IPS DF 6.9 (cell line): ENCODE results near the gene USP36.
"Not testable (repeated sequence)": the region's sequence is repeated elsewhere in the genome, so short reads cannot be mapped to it uniquely, and the experiment has no call there.

ENCODE experiments used
- DNase-seq: peaks from one replicate; pipeline ENCODE4 v3.0.0-alpha.2; 2013; ENCODE audit warnings: low read depth, low spot score
- H3K27ac ChIP-seq: one replicate; pipeline ENCODE4 v1.5.1; 2013; ENCODE audit warnings: low read length, control low read depth
- H3K27me3 ChIP-seq: 2 replicates; pipeline ENCODE4 v1.6.1; 2013; ENCODE audit warnings: mild to moderate bottlenecking, low read length; ENCODE audit not compliant: control insufficient read depth, insufficient read depth
- H3K36me3 ChIP-seq: 2 replicates; pipeline ENCODE4 v1.6.1; 2013; ENCODE audit warnings: low read length; ENCODE audit not compliant: control insufficient read depth, insufficient read depth
- H3K4me1 ChIP-seq: 2 replicates; pipeline ENCODE4 v1.6.1; 2013; ENCODE audit warnings: low read length; ENCODE audit not compliant: control insufficient read depth, insufficient read depth
- H3K4me3 ChIP-seq: 2 replicates; pipeline ENCODE4 v1.5.1; 2013; ENCODE audit warnings: mild to moderate bottlenecking, low read length
- H3K9me3 ChIP-seq: 2 replicates; pipeline ENCODE4 v1.6.1; 2013; ENCODE audit warnings: low read length, inconsistent platforms; ENCODE audit not compliant: control insufficient read depth, insufficient read depth
- WGBS: extraction: QIAGEN DNeasy Blood & Tissue Kit; methylation state at CpG from one replicate; pipeline ENCODE4 v1.1.7; 2013; ENCODE audit warnings: mixed read lengths, missing lambda C conversion rate; ENCODE audit not compliant: insufficient read length, insufficient coverage; 5-methylcytosine and 5-hydroxymethylcytosine counted together

Gene USP36

DNA sequence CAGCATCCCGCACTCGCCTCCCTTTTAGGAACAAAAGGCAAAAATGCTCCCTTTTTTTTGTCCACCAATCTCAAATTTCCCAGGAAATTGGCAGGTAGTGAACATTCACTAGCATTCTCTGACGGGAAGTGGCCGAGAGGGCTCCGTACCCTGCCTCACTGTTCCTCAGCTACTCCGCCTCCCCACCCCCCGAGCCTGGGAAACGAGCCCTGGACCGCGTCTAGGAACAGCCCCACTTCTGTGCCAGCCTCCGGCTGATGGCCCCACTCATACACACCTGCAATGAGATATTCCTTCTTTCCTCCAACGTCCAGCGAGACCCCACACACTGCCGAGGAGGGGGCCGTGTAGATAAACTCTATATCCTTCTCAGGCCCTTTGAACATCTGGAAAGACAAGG is 30.0 kb upstream of the USP36 start:
- H3K36me3 ChIP-seq = peaks cover 2% of the 10 kb centered on the region; the same call in 1 of the 2 replicates
- no peak overlapping the region for H3K27ac ChIP-seq
- no peak for DNase-seq
- WGBS = no CpG with 5 or more reads among the region's 15 CpGs
- H3K4me1 ChIP-seq = 0 out of 2 replicates have a peak, but pooled peaks cover 2% of the 10 kb centered on the region
- H3K9me3 ChIP-seq = no peaks in the 10 kb centered on the region
- H3K27me3 ChIP-seq = no peaks in the 10 kb centered on the region
- no peak overlapping the region for H3K4me3 ChIP-seq

GRCh38 chr17:78868391-78868790 is 27.8 kb upstream of the USP36 start:
- no peak for DNase-seq
- no peaks in the 10 kb centered on the region for H3K9me3 ChIP-seq
- H3K36me3 ChIP-seq = peaks cover 2% of the 10 kb centered on the region; the same call in 1 of the 2 replicates
- H3K4me3 ChIP-seq = no peak overlapping the region
- H3K27me3 ChIP-seq = no peaks in the 10 kb centered on the region
- 0 out of 2 replicates have a peak, but pooled peaks cover 2% of the 10 kb centered on the region for H3K4me1 ChIP-seq
- WGBS = no CpG with 5 or more reads among the region's 7 CpGs
- H3K27ac ChIP-seq = no peak overlapping the region

GRCh38 chr17:78867046-78867445 is 26.4 kb upstream of the USP36 start:
- H3K4me1 ChIP-seq, H3K27me3 ChIP-seq, H3K36me3 ChIP-seq, H3K27ac ChIP-seq, DNase-seq, H3K4me3 ChIP-seq, H3K9me3 ChIP-seq: not testable (repeated sequence)
- WGBS = no CpG with 5 or more reads among the region's 3 CpGs

- H3K36me3 ChIP-seq = peaks cover 2% of the 10 kb centered on the region; the same call in 1 of the 2 replicates
- H3K27me3 ChIP-seq = no peaks in the 10 kb centered on the region
- no peaks in the 10 kb centered on the region for H3K9me3 ChIP-seq
- no peak overlapping the region for H3K27ac ChIP-seq
- H3K4me3 ChIP-seq = no peak overlapping the region
- DNase-seq = peak; percentile 54
- no CpG with 5 or more reads among the region's 19 CpGs for WGBS
- 0 out of 2 replicates have a peak, but pooled peaks cover 2% of the 10 kb centered on the region for H3K4me1 ChIP-seq
Measured at GRCh38 chr17:78865682-78866390, 25.2 kb upstream of the USP36 start.

GRCh38 chr17:78864117-78864516 is 23.5 kb upstream of the USP36 start:
- Histone ChIP-seq H3K4me1 (0 out of 2 replicates have a peak, but pooled peaks cover 2% of the 10 kb centered on the region), H3K36me3 (peaks cover 2% of the 10 kb centered on the region; the same call in 1 of the 2 replicates), H3K4me3 (no peak overlapping the region), H3K27ac (no peak overlapping the region), H3K9me3 (no peaks in the 10 kb centered on the region), H3K27me3 (no peaks in the 10 kb centered on the region)
- no peak for DNase-seq
- WGBS = no CpG with 5 or more reads among the region's 1 CpG

DNA sequence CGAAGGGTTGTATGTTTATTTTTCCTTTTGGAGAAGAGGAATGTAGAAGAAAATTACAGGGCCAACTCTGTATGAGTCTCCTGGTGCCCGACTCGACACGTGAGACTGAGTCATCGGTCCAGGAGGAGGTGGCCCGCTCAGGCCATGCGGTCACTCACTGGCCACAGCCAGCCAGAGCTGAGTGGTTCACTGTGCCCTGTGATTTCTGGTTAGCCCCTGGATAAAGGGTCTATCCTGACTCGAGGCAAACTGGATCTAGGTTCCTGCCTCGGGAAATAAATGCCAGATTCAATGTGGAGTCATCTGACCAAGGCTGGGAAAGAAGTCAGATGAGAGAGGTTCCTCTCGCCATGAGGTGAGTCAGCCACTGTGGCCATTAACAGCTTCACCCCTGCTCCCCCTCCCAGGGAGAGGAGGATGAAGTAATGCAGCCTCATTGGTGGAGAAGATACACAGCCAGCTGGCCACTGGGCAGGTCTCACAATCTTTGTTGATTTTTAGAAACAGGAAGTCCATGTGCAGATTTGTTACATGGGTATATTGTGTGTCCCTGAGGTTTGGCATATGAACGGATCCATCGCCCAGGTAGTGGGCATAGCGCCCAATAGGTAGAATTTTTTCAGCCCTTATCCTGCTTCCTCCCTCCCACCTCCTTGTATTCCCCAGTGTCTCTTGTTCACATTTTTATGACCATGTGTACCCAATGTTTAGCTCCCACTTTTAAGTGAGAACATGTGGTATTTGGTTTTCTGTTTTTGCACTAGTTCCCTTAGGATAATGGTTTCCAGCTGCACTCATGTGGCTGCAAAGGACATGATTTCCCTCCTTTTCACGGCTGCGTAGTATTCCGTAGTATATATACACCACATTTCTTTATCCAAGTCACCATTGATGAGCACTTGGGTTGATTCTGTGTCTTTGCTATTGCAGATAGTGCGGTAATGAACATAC is 21.7 kb upstream of the USP36 start:
- Histone ChIP-seq H3K27ac (no peak overlapping the region), H3K4me3 (no peak overlapping the region), H3K36me3 (peaks cover 2% of the 10 kb centered on the region), H3K4me1 (0 out of 2 replicates have a peak, but pooled peaks cover 2% of the 10 kb centered on the region), H3K9me3 (no peaks in the 10 kb centered on the region), H3K27me3 (no peaks in the 10 kb centered on the region)
- no peak for DNase-seq
- whole genome bisulfite sequencing = 100% methylated on average over 1 of the region's 17 CpGs

GRCh38 chr17:78861229-78861628 is 20.6 kb upstream of the USP36 start:
- Histone ChIP-seq H3K27me3 (no peaks in the 10 kb centered on the region), H3K27ac (no peak overlapping the region), H3K4me3 (no peak overlapping the region), H3K36me3 (peaks cover 4% of the 10 kb centered on the region), H3K9me3 (no peaks in the 10 kb centered on the region), H3K4me1 (0 out of 2 replicates have a peak, but pooled peaks cover 2% of the 10 kb centered on the region)
- WGBS = no CpG with 5 or more reads among the region's 4 CpGs
- no peak for DNase-seq

DNA sequence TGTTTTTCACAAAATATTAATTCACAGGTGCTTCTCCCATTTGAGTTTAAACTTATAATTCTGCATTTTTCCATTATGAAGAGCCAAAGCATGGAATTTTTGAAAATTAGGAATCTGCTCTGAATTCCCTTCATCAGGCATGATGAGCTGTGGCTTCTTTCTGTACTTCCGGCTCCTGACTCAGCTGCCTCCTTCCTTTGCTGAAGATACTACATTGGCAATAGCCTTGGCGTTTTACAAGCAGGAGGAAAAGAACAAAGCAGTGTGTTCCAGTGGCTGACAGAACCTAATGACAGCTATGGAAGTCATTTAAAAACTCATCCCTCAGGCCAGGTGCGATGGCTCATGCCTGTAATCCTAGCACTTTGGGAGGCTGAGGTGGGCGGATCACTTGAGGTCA is 18.4 kb upstream of the USP36 start:
- no peaks in the 10 kb centered on the region for H3K4me1 ChIP-seq
- WGBS = no CpG with 5 or more reads among the region's 4 CpGs
- DNase-seq = no peak
- peaks cover 4% of the 10 kb centered on the region for H3K36me3 ChIP-seq
- H3K27ac ChIP-seq = no peak overlapping the region
- H3K9me3 ChIP-seq = no peaks in the 10 kb centered on the region
- no peak overlapping the region for H3K4me3 ChIP-seq
- H3K27me3 ChIP-seq = no peaks in the 10 kb centered on the region

DNA sequence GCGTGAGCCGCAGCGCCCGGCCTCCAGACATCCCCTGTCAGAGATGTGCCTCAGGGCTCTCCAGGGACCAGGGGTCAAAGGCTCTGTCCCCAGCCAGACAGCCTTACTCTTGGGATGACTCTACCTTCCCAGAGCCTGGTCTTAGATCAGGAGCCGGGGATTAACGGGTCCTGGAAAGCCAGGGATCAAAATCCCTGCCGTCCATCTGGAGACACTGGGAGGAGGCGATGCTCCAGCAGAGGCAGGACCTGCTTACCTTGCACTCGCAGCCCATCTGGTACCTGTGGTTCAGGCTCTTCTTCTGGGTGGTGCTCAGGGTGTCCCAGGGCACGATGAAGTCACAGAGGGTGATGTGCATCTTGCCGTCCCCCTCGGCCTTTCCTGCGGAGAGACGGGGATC is 16.7 kb upstream of the USP36 start:
- H3K4me3 ChIP-seq = no peak overlapping the region
- no peaks in the 10 kb centered on the region for H3K4me1 ChIP-seq
- no peak for DNase-seq
- no peak overlapping the region for H3K27ac ChIP-seq
- no CpG with 5 or more reads among the region's 14 CpGs for WGBS
- H3K27me3 ChIP-seq = no peaks in the 10 kb centered on the region
- no peaks in the 10 kb centered on the region for H3K9me3 ChIP-seq
- H3K36me3 ChIP-seq = peaks cover 4% of the 10 kb centered on the region

DNA sequence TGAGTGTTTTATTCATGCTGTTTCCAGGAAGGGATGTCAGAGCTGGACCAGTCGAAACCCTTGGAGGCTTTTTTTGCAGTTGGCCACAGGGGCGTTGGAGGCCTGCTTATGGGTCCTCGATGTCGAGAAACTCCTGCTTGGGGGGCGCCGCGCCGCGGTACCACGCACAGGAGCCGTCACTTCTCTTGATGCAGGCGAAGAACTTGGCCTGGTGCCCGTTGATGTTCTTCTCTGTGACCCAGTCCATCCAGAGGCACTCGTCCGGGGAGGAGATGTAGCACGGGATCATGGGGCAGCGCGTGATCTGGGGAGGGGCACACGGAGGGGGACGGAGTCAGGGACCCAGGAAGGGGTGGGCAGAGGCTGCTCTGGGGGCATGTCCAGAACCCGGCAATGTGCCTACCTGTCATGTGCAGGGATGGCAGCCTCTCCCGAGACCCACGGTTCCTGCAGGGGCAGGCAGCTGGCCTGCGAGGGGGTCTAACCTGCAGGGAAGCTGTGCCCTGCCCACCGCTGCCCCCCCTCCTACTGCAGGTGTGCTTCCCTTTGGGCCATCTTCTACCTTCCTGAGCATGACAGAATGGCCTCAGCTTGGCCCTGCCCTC is 15.0 kb upstream of the USP36 start:
- WGBS = no CpG with 5 or more reads among the region's 25 CpGs

More for the DNA sequence above, 15.0 kb upstream of the USP36 start:
- Histone ChIP-seq H3K27me3 (no peaks in the 10 kb centered on the region), H3K9me3 (no peaks in the 10 kb centered on the region), H3K4me1 (no peaks in the 10 kb centered on the region), H3K4me3 (no peak overlapping the region), H3K36me3 (peaks cover 4% of the 10 kb centered on the region), H3K27ac (no peak overlapping the region)
- no peak for DNase-seq
